HG03469 (cell line): ENCODE data around the gene DBN1.

Source experiments
- ATAC-seq: cut with Tn5 transposase; IDR thresholded peaks from one replicate; pipeline ENCODE4 v1.9.1; 2021; ENCODE audit warnings: mild to moderate bottlenecking, moderate library complexity, moderate number of reproducible peaks; ENCODE audit not compliant: unreplicated experiment

Gene DBN1

DNA sequence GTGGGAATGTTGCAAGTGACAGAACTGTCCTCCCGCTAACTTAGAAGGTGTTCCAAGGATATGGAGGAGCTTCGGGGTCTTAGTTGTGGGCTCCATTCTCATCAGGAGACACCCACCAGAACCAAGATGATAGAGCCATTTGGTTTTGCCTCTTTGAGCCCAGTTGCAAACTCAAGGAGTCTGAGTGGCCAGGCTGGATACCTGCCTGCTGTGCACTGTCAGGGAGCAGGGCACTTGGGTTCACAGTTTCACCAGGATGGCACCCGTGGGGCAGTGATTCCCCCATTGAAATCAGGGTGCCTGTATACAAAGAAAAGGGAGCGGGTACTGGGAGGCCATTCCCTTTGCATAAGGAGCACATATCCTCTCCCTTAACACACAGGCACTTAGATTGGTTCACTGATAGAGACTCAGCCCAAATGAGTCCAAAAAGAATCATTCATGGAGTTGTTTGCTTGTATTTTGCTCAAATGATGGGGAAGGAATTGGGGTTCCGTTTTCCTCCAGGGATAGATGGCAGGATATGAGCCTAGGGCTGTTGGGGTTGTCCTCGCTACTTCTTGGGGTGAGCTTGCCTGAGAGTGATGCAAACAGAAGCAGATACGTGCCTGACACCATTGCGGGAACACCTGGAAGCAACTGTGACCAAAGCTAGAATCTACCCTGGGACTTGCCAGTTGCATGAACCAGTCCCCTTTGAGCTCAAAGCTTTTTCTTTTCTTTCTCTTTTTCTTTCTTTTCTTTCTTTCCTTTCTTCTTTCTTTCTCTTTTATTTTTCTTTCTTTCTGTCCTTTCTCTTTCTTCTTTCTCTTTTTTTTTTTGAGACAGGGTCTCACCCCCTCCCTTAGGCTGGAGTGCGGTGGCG, 28.1 kb downstream of the DBN1 start:
- no peak for ATAC-seq

DNA sequence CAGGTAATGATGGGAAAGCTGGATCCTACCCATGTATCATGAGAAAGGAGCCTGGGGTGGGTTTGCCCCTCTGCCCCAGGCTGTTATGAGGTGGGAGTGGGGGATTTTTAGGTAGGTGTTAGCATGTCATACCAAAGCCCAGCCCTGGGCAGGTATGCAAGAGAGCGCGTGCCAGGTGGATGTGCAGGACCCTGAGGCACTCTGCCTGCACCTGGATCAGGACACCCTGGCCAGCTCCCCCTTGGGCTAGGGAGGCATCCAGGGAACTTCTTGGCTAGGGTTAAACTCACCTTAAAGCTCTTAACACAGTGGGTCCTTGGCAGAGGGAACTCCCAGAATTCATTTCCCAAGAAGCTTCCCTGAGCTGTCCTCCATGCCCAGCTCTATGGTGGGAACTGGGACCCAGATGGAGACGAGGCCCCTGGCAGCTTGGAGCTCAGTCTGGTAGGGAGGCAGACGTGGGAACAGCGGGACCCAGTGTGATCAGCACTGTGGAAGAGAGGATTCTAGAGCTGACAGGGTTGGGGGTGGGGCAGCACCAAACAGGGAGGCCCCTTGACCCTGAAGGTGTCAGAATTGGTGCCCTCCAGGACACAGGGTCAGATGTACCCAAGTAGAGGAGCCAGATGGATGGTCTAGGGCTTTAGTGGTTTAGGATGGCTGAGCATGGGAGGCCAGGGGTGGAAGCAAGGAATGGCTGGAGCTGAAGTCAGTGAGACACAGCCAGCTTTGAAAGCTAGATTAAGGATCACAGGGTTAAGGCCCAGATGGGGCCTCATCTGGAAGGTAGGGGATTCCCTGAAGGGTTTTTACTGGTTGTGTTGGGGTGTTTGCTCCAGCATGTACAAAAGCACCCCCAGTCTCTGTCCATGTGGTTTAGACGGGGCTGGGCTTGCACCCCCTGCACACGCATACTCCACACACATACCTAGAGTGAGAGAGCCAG, 29.1 kb downstream of the DBN1 start:
- no peak for ATAC-seq

DNA sequence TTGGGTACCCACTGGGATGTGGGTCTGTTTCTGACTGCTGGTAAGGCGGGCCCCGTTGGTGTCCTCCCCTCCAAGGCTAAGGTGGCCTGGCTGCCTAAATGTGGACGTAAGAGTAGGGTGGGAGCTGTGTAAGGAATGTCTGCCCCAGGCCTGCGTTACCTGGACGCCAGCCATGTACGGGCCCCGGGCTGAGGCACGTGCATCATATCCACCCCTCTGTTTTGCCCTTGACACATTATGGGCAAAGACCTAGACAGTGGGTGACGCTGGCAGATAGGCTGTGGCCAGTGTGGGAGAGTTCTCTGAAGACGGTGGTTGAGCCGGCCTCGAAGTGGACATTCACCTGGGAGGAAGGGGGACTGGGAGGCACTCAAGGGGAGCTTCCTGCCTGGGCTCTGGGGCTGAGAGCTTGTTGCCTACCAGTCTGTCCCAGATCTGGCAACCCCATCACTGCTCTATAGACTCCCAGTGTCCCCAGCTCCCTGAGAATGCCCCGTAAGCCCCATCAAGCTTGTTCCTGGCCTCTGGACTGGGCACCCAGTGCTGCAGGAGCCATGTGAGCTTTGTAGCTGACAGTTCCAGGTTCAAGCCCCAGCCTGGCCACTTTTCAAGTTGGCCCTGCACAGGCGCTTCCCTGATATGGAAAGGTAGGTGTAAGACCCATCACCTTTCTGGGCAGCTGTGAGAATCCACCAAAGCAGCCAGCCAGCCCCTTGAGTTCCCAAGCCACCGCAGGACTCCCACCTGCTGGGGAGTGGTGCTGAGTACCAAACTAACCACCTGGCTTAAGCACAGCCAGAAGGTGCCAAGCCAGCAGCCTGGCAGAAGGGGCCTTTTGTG, 30.1 kb downstream of the DBN1 start:
- no peak for ATAC-seq

DNA sequence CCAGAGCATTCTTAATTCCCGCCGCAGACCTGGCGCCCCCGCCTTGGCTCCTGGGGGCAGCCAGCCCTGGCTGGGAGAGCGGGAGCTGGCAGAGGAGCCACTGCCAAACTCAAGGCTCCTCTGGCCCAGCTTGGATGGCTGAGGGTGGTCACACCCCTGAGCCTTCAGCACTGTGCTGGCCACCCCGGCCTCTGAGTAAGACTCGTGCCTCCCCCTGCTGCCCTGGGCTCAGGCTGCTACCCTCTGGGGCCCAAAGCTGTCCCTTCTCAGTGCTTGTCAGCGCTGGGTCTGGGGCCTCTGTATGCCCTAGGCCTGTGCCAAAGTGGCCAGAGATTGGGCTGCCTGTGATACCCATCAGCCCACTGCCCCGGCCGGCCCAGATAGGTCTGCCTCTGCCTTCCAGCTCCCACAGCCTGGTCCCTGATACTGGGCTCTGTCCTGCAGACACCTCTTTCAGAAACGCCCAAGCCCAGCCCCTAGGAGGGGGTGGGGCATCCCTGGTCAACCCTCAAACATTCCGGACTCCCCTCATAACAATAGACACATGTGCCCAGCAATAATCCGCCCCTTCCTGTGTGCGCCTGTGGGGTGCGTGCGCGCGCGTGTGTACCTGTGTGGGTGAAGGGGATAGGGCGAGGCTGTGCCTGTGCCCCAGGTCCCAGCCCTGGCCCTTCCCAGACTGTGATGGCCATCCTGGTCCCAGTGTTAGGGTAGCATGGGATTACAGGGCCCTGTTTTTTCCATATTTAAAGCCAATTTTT, 31.2 kb downstream of the DBN1 start:
- no peak for ATAC-seq

DNA sequence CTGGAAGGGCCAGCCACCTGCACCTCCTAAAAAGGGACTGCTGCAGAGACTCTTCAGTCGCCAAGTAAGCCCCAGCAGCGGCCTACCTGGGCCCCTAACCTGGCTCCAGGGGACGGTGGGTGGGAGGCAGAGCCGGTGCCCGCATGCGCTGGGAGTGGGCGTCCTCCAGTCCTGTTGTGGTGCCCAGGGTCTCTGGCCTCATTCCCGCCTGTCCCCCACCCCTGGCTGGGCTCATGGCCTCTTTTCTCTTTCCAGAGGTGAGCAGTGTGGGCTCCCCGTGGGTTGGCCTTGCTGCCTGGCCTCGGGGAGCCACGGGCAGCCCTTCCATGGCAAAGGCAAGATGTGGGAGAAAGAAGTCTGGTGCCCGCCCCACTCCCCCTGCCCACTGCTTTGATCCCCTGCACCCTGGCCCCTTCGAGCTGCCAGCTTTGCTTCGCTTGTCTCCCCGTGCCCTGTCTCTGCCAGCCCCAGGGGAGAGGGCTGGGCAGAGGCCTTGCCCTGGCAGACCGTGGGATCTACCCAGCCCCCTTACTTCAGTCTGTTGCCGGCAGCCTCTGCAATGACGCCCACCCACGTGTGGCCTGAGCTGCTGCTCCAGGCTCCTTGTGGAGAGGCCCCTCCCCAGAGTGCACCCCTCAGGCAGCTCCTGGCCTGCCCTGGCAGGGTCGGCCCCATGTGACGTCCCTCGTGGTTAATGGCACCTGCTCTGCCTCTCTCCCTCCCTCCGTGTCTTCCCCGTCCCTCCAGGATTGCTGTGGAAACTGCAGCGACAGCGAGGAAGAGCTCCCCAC, 32.2 kb downstream of the DBN1 start:
- no peak for ATAC-seq

DNA sequence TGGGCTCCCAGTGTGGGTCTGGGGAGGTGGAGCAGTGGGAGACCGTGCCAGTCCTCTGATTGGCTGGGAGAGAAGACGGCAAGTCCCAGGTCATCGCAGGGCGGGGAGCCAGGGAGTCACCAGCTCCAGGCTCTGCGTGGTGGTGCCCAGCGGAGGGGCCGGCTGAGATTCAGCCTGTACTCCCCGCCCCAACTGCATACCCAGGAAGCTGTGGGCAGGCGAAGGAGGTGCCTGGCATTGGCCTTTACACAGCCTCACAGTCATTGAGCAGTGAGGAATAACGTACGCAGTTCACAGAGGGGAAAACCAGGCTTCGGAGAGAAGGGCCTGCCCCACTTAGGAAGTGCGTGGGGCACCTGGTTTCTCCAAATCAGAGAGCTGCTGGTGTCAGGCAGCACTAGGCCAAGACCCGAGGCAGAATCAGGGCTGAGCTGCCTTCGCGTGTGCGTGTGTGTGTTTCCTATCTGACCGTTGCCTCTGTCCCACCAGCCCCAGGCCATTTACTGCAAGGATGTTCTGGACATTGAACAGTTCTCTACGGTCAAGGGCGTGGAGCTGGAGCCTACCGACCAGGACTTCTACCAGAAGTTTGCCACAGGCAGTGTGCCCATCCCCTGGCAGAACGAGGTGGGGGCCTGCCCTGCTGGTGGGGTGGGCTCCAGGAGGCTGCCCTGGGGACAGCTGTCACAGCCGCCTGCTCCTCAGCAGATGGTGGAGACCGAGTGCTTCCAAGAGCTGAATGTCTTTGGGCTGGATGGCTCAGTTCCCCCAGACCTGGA, 33.0 kb downstream of the DBN1 start:
- ATAC-seq: no peak

DNA sequence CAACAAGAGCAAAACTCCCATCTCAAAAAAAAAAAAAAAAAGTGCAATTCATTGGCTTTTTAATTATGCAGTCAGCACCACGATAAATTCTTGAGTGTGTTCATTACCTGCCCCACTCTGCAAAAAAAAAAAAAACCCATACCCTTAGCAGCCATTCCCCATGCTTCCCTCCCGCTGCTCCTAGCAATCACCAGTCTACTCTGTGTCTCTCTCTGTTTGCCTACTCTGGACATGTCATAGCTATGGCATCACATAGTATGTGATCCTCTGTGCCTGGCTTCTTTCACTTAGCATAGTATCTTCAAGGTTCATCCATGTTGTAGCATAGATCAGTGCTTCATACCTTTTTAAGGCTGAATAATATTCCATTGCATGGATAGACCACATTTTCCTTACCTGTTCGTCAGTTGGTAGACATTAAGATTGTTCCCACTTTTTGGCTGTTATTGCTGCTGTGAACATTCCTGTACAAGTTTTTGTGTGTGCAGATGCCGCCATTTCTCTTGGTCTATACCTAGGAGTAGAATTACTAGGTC, 33.8 kb downstream of the DBN1 start:
- no peak for ATAC-seq

DNA sequence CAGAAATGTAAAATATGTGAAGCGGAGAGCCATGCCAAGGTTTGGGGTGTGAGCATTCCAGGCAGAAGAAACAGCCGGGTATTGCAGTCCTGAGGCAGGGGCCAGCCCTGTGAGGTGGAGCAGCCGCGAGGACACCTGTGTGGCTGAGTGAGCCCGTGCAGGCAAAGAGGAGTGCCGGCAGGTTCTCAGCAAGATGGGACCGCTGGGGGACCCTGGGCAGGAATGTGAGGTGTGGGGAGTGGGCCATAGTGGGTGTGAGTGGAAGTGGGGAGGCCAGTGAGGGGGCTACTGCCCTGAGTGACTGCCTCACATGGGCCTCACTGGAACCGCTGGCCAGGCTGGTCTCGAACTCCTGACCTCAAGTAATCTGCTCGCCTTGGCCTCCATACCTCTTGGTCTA, 35.0 kb downstream of the DBN1 start:
- ATAC-seq: no peak

DNA sequence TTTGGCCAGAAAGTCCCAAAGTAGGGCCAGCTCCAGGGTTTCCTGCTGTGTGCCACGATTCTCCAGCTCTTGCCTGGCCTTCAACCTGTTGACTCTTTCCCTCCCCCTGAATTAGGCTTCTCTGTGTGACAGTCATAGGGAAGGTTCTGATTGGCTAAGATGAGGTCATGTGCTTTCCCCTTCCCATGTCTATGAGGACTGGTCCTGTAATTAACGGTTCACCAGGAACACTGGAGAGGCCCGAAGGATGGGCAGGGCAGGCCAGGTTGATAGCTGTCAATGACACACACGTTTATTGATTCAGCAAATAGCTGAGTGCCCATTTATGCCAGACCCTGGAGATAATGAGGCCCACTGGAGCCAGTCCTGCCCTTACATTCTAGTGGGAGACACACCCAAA, 35.8 kb downstream of the DBN1 start:
- ATAC-seq: no peak

DNA sequence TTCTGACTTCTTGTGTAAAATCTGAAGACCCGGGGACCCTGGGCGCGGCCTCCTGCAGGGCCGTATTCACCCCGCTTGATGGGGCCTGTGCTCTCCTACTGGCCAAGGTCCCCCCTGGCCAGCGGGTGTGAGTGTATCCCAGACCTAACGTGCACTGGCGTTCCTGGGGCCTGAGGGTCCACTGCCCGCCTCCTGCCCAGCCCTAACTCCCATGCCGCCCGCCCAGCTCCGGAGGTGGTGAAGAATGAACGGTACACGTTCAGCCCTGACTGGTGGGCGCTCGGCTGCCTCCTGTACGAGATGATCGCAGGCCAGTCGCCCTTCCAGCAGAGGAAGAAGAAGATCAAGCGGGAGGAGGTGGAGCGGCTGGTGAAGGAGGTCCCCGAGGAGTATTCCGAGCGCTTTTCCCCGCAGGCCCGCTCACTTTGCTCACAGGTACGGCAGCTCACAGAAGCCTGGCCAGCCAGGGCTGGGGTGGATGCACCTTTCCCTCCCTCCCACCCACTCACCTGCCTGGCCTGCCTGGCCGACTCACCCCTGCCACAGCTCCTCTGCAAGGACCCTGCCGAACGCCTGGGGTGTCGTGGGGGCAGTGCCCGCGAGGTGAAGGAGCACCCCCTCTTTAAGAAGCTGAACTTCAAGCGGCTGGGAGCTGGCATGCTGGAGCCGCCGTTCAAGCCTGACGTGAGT, 37.4 kb downstream of the DBN1 start:
- ATAC-seq: no peak

DNA sequence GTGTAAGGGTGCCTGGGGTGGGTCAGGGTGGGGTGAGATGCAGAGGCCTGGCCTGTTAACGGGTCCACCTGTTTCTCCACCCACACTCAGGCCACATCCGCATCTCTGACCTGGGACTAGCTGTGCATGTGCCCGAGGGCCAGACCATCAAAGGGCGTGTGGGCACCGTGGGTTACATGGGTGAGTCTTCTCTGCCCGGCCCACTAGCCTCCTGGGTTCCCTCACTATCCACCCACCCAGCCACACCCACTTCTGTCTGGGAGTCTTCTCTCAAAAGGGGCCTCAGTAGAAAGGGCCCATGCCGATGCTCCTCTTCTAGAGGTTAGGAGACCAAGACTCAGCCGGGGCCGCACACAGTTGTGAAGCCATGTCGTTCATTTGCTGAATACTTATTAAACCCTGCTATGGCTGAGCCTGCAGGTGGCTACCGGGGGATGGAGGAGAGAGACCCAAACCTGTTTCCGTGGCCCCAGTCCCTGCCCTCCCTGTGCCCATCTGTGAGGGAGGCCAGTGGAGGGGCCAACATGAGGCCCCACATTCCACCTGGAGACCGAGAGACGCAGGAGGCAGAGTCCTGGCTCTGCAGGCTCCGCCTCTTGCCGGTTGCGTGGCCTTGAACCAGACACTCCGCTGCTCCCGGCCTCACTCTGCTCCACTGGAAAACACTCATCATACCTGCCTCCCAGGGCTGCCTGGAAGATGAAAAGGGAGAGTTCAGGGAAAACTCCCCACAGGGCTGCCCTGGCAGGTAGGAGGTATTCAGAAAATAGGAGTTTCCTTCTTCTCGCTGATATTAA, 38.3 kb downstream of the DBN1 start:
- ATAC-seq: no peak

DNA sequence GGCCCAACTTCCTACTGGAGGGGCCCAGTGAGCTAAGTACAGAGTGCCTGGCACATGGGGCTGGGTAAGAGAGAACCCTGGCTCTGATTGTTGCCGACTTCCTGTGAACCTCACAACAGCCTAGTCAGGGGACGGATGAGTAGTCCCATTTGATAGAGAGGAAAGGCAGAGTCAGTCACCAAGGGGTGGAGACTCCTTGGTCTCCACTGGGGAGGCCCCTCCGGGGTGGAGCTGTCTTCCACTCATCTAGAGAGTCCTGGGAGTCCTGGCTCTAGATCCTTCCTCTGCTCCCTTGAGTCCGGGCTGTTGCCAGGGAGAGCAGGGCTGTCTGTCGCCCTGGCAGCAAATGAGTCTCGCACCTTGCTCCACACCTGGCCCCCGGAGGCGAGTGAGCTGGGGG, 39.0 kb downstream of the DBN1 start:
- ATAC-seq: no peak

DNA sequence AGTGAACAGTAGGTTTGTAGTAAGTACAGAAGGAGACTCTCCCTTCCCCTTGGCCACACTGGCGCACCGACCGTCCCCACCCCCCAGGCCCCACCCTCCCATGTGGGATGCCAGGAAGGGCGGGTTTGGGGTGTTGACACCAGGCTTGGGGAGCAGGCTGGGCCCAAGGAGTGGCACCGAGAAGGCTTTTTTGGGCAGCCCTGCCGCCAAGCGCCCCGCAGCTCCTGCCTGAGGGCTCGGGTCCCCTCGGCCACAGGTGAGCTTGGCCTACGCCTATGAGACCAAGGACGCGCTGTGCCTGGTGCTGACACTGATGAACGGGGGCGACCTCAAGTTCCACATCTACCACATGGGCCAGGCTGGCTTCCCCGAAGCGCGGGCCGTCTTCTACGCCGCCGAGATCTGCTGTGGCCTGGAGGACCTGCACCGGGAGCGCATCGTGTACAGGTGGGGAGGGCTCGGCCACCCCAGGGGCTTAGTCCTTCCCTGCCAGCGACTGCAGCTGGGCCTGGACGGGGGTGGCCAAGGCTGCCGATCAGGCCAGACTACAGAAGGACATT, 39.7 kb downstream of the DBN1 start:
- no peak for ATAC-seq

DNA sequence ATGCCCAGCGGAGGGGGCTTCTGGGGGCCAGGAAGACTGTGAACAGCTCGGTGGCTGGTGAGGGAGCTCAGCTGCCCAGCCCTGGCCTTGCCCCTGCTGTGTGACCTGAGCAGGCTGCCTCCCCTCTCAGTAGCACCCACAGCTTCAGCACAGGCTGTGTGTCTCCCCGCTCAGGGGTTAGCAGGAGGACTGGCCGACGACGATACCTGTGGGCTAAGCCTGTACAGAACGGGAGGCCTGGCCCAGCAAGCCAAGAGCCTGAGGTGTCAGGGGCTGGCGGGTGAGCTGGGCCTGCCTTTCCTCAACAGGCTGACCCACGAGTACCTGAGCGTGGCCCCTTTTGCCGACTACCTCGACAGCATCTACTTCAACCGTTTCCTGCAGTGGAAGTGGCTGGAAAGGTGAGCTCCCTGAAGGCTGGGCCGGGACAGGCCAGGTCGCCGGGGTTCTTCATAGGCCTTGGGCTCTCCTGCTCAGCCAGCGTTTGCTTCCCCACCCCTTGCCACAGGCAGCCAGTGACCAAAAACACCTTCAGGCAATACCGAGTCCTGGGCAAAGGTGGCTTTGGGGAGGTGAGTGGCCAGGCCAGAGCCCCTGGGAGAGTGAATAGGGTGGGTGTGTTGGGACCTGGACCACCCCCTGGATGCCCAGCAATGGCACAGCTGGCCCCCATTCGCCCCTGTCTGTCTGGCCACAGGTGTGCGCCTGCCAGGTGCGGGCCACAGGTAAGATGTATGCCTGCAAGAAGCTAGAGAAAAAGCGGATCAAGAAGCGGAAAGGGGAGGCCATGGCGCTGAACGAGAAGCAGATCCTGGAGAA, 40.4 kb downstream of the DBN1 start:
- no peak for ATAC-seq

DNA sequence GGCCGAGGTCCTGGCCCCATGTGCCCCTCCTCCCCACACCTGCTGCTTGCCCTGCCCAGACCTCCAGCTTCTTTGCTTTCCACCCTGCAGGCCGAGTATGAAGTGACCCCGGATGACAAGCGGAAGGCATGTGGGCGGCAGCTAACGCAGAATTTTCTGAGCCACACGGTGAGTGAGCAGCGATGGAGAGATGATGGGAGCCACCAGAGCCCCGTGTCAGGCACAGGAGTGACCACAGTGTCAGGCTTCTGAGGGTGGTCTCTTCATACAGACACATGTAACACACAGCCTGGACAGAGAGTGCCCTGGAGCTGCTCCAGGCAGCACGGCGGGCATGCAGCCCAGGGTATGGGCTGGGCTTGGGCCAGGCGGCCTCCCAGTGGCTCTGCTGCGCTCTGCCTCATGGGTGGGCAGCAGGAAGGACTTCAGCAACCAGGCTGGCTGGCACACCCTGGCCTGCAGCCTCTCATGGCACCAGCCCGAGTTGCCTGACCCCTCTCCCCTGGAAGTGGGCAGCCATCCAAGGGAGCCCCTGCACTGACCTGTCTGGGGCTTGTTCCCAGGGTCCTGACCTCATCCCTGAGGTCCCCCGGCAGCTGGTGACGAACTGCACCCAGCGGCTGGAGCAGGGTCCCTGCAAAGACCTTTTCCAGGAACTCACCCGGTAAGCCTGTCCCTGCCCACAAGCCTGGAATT, 41.1 kb downstream of the DBN1 start:
- no peak for ATAC-seq
